GM19395 (cell line): ENCODE results near the gene CDH2.

Experiments
- ATAC-seq: cut with Tn5 transposase; IDR thresholded peaks from one replicate; pipeline ENCODE4 v1.9.1; 2021; ENCODE audit warnings: mild to moderate bottlenecking, moderate library complexity; ENCODE audit not compliant: unreplicated experiment

CDH2 gene

GRCh38 chr18:28127763-28128658 is 48.9 kb downstream of the CDH2 start:
- no peak for ATAC-seq

GRCh38 chr18:28127228-28127627 is 49.7 kb downstream of the CDH2 start:
- no peak for ATAC-seq

DNA sequence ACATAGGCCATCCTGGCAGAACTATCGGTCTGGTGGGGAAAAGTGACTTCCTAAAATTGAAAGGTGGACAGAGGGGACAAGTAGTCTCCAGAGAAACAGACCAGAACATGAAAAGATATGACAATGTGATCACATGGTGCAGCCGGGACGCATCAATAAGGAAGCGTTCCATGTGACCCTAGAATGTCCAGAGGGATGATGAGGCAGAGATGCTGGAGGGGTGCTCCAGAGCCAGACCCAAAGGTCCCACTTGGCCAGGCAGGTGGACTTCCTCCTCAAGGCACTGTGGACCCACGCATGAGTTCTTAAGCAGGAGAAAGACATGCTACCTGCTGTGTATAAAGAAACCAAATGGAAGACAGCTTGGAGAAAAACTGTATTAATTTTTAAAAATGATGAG is 50.2 kb downstream of the CDH2 start:
- no peak for ATAC-seq

DNA sequence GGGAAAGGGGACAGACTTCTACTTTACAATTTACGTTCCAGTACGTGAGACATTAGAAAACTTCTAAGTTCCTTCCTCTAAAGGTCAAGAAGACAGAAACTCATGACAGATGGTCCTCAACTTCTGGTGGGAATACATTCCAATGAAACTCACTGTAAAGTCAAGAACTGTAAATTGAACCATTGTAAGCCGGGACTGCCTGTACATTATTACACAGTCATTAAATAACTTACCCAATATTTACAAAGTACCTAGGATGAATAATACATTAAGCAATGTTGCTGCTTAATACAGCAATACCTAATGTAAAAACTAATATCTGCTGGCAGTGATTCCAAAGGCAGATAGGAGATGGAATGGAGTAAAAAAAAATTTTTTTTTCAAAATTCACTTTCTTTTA is 51.9 kb downstream of the CDH2 start:
- no peak for ATAC-seq

DNA sequence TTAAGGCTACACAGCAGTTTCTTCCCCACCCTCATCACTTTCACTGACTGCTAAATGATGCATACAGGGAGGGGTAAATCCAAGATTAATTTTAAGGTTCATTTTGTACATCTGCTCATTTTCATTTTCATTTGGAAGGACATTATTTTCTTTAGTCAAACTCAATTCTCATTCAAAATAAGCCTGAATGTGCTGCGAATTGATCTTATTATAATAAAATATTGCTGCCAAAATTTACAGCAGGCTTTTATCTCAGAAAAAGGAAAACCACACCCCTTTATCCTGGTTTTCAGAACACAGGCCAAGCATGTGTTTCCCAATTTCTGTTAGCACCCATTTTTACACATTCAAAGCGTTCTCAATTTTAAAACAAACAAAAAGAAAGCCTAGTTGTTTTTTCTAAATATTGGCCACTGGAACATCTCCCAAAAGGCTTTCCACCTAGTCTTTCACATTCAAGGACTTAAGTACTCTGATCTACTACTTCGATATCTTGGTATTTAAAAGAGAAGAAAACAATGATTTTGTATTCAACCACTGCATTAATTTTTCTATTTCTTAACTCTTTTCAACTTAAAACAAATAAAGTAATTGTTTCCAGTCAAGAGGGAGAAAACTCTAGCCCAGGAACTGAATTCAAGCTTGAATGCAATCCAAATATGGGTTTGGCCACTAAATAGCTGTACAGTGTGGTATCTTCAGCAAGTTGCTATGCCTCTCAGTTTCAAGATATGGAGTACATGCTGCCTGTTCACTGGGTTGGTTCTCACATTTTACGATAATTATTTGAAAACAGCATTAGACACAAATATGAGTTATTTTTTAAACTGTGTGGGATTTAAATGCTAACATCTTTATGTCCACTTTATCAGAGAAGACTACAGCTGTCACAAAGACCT is 52.5 kb downstream of the CDH2 start:
- ATAC-seq = no peak

- ATAC-seq = no peak
Measured at GRCh38 chr18:28123401-28124030, 53.4 kb downstream of the CDH2 start.

GRCh38 chr18:28120828-28121515 is 56.0 kb downstream of the CDH2 start:
- no peak for ATAC-seq

- no peak for ATAC-seq
Measured at GRCh38 chr18:28116461-28116860, 60.5 kb downstream of the CDH2 start.

DNA sequence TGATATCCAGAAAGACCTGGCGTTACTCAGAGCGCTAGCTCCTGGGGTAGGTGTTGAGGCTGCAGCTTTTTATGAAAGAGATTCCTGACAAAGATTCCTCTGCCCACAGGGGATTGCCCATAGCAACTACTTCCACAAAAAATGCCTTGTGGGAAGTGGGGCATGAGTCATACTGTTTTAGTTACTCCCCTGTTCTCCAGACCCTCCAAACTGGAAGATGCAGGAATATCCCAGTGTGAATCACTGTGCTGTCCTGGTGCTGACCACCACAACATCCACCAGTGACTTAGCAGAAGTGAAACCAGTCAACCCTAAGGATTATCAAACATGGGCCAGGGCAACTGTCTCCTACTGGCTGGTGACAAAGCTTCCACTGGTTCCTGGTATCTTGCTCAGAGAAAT is 61.8 kb downstream of the CDH2 start:
- no peak for ATAC-seq

DNA sequence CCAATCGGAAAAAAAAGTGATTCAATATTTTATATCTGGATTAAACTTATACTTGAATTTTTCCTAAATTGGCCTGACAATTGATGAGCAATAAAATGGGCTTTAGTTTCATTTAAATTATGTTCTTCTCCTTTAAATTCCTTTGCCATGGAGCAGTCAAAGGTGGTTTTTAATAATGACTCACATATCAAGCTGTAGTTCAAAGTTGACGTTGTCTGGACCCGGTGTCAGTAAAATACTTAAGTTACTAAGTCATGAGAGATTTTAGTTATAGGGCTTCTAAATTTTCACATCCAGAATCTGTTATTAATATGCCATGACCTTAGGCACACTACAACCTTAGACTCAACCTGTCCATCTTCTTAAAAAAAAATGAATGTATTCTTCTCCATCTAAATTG is 62.5 kb downstream of the CDH2 start:
- no peak for ATAC-seq

DNA sequence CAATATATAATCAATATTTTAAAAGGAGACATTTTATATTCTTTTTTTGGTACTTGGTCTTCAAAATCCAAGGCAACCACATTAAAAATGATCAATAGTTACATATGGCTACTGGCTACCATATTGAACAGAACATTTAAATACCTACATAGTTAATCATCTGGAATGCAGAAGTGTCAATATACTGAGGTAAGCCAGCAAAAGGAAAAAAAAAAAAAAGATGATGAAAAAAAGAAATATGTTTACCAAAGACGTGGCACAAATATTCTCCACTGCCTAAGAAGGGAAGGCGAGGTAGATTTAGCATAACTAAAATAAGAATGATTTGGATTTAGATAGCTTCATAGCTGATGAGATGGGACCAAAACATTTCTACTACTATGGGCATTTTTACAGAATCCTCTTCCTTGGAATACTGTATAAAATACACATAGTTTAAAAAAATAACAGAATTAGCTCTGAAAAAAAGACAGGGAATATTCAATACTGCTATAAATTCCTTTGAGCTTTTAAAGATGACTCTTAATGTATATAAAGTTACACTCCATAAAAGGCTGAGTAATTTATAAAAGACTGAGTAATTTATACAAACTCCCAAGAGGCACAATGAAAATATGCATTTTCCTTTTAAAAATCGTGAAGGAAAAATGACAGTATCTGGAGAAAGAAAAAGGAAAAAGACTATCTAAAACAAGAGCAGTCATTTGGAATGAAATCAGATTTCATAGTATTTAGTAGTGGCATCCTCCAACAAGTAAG is 63.5 kb downstream of the CDH2 start:
- ATAC-seq = no peak

DNA sequence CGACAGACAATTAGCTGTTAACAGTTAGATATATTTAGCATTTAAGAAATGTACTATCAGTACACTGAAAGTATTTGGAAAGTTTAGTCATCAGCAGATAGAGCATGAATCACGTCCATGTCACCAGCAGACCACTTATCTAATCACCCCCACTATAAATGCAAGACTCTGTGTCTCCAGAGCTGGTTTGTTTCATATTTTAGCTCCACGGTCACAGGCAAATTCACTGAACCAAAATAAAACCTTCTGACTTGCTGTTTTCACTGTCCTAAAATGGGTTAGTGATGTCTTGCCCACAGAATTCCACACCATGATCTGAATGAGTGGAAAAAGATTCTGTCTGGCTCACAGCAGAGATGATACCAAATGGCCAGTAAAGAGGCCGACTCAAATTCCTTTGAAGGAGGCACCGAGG is 64.9 kb downstream of the CDH2 start:
- no peak for ATAC-seq

DNA sequence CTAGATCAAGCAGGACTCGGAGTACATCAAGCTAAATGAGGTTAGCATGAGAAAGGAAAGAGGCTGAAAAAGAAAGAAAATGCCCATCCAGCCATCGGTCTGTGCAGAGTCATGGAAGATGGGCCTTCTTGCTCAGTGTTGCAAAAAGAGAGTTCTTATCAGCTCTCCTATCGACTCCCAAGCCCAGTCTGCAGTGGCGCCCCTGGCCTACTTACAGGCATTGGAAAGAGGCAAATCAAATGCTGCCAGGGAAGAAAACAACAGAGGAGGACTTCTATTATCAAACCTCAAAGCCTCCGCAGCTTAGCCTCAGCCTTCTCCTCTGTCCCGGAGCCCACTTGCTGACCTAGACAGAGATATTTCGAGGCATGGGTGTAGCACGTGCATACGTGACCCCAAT is 66.0 kb downstream of the CDH2 start:
- ATAC-seq = no peak

- no peak for ATAC-seq
Measured at GRCh38 chr18:28109781-28110560, 67.0 kb downstream of the CDH2 start.

DNA sequence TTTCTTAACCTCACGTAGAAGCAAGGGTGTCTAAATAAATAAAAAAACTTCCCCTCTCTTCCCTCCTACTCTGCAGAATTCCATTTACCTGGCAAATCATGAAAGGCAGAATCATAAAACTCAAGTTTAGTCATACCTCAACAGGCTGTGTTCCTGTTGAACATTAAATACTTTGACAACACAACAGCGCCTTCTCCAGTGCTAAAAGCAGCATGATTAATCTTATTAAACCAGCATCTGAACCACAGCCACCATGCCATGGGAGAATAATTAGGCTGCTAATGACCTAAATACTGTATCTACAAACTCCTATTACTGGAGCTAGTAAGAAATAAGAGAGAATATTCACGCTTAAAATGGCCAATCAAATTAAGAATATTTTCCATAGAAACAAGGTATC is 68.1 kb downstream of the CDH2 start:
- ATAC-seq = no peak

- ATAC-seq = no peak
Measured at GRCh38 chr18:28108254-28108653, 68.7 kb downstream of the CDH2 start.

- ATAC-seq = no peak
Measured at GRCh38 chr18:28099237-28099636, 77.7 kb downstream of the CDH2 start.

GRCh38 chr18:28095631-28096030 is 81.3 kb downstream of the CDH2 start:
- ATAC-seq = no peak

GRCh38 chr18:28095041-28095440 is 81.9 kb downstream of the CDH2 start:
- ATAC-seq = no peak
